HG02798 (cell line): ENCODE results near the gene MYH3.

Experiments
- ATAC-seq: cut with Tn5 transposase; IDR thresholded peaks from one replicate; pipeline ENCODE4 v1.9.1; 2021; ENCODE audit warnings: mild to moderate bottlenecking; ENCODE audit not compliant: unreplicated experiment, poor library complexity

Gene MYH3

DNA sequence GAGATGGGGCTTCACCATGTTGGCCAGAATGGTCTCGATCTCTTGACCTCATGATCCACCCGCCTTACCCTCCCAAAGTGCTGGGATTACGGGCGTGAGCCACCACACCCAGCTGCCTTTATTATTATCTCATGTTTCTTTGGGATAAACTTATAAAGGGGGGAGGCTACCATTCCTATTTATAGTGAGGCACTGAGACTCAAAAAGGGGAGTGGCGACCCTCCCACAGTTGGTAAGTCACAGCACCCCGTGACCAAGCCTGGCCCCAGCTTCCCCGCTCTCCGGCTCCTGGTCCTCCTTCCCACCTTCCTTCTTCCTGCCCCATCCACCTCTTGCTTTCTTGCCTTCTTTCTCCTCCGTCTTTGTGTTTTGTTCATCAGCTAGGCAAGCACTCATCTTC, 5.2 kb downstream of the MYH3 start:
- no peak for ATAC-seq

DNA sequence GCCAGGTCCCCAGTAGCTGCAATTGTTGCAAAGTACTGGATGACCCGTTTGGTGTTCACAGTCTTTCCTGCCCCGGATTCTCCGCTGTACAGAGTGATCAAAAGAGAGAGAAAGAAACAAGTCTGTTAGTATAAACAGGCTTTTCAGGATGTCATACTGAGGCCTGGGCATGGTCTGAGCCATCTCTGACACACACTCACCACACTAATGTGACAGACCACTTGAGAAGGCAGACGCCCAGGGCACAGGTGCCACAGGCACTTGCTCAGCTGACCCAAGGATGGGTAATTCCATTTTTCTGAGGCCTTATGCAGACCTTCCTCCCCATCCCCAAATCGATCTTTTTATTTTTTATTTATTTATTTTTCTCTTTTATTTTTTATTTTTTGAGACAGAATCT, 7.5 kb downstream of the MYH3 start:
- no peak for ATAC-seq

DNA sequence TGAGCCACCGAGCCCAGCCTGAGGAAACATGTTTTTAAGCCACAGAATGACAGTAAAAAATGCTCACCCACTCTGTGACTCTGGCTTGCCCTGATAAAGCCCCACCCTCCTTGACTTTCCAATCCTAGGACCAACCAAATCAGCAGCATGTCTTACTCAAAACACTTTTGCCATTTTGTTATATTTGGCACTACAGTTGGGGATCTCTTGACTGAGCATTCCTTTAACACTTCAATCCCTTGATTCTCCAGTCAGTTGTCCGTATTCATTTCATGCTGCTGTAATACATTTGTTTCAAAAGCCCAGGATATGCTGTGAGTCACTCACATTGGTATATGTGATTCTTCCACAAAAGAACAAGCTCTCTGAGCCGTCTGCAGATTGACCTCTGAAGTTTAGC, 8.2 kb downstream of the MYH3 start:
- no peak for ATAC-seq

DNA sequence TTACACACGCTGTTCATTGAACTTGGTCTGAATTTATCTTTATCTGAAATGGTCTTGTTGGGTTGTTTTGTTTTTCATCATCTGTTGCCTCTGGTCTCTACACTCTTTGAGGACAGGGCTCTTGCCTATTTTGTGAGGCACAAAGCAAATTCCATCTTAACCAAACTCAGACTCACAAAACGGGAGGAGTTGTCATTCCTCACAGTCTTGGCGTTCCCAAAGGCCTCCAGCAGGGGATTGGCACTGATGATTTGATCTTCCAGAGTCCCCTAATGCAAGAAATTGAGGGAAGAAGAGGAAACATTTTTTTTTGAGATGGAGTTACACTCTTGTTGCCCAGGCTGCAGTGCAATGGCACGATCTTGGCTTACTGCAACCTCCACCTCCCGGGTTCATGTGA, 8.7 kb downstream of the MYH3 start:
- no peak for ATAC-seq

DNA sequence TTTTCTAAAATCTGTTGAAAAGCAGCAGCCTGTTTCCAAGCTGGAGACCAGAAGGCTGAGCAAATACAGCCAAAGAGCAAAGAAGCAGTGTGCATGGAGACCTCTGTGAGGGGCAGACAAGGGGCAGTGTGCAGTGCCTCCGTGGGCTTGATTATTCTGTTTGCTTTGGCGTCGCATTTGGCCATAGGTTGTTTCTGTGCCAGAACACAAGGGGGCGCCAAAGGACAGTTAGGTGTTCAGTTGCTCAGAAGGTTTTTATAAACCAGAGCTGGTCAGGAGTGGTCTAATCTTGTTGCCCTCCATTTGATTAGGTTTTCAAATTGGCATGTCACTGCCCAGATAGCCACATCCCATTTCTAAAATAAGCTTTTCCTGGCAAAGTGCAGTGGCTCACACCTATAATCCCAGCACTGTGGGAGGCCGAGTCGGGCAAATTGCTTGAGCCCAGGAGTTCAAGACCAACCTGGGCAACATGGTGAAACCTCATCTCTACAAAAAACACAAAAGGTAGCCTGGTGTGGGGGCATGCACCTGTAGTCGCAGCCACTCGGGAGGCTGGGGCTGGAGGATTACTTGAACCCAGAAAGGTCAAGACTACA, 10.6 kb downstream of the MYH3 start:
- ATAC-seq = peak; percentile 62

DNA sequence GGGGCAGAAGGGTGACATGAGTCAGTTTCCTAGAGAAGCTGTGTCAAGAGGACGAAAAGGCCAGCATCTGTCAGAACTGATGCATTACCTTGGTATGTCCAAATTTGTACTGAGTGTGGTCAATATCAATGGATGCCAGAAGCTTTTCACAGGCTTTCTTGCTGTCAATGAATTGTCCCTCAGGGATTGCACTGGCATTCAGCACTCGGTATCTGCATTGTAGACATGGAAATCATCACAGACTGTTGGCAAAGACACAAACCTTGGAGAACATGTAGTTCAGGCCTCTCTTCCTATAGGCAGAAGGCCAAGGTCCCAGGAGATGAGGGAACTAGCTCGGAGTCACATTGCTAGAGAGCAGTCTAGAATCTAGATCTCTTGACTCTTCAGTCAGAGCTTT, 16.6 kb downstream of the MYH3 start:
- no peak for ATAC-seq

DNA sequence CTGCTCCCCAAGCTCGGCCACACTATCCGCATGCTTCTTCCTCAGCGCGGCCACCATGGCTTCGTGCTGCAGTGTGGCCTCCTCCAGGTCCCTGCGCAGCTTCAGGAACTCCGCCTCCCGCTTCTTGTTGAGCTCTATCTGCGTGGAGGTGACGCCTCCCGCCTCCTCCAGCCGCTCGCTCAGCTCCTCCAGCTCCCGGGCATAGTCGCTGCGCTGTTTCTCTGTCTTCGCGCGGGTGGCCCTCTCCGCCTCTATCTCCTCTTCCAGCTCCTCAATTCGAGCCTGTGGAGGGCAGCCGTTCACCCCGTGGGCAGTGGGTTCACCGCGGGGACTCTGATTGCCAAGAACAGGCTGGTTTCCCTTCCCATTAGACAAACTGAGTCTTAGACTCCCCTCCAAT, 19.0 kb downstream of the MYH3 start:
- ATAC-seq = no peak

DNA sequence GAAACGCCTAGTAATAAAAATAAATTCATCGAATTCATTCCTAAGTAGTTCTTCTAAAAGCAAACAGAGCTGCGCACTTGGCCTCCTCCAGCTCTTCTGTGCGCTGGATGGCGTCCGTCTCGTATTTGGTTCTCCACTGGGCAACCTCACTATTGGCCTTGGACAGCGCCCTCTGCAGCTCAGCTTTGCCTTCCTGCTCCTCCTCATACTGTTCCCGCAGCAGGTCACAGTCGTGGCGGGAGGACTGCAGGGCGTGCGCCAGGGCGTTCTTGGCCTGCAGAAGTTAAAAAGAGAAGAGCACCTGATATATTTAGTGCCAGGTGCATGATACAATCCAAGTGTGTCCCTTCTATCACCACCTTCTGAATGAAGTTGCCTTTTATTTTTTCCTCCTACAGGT, 21.8 kb downstream of the MYH3 start:
- ATAC-seq = no peak

DNA sequence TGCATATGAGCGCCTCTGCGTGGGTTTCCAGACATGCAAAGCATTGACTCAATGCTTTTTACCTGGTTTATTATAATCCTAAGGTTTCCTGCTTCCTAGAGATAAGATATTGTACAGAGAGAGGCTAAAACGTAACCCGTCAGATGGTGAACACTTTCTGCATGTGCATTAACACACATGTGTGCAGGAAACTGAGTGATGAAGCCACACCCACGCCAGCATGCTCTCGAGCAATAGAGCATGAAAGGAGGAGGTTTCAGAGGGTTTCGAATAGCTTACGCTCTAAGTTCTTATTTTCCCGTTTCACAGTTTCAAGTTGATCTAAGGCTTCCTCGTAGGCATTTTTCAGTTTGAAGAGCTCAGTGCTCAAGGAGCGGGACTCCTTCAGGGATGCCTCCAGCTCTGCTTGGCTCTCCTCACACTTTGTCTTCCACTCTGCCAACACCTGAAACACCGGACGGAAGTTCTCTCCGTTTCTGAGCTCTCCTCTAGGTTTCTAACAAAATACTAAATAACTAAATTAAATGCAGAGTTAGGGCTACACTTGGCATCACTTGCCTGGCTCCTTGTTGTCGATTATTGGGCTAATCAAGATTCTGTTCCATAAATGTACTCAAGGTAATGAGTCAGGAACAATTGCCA, 23.2 kb downstream of the MYH3 start:
- ATAC-seq = peak; percentile 98

DNA sequence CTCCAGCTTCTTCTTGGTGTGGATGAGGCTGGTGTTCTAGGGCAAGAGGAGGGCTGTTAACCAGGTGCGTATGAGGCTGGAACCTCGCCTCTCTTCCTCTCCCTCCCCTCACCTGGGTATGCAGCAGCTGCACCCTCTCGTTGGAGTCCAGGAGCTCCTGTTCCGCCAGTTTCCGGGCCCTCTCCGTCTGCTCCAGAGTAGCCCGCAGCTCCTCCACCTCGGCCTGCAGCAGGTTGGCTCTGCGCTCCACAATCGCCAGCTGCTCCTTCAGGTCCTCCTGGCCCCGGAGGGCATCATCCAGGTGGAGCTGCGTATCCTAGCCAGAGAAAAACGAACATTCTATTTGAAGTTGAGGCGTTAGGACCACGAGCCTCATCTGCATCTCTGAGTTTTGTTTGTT, 25.4 kb downstream of the MYH3 start:
- ATAC-seq = no peak

DNA sequence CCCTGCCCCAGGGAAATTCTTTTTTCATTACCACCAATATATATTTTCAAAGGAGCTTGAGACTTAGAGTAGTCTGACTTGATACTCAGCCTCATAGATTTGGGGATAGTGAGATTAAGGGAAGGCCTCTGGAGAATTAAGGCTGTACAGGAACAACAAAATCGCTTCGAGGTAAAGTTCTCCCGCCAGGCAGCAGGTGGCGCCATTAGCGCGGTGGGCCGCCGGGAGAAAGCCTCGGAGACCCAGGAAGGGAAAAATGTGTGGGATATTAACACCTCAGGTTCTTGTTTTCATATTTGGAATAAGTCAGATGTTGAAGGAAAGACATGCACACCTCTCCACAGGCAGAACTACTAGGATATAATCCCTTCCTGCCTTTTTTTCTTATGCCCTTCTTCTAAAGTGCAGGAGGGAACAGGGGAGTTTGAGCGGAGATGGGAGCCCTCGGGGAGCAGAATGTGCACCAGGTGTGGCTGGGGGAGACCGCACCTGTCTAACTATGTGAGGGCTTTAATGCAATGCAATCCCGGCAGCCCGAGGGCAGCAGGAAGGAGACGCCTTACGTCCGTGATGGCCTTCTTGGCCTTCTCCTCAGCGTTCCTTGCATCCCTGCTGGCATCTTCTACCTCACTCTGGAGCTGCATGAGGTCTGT, 25.9 kb downstream of the MYH3 start:
- no peak for ATAC-seq

DNA sequence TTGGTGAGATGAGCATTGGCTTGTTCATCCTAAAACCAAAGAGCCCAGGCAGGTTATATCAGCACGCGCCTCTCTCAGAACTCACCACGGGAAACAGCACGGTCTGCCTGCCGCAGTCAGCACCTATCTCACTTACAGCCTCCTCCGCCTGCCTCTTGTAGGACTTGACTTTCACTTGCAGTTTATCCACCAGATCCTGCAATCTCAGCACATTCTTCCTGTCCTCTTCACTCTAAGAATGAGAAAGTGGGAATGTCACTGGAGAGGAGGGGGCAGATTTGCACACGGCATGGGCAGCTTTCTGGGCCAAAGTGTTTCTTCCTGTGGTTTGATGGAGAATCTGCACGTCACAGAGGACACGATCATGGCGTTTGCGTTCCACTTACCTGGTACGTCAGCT, 27.4 kb downstream of the MYH3 start:
- no peak for ATAC-seq

DNA sequence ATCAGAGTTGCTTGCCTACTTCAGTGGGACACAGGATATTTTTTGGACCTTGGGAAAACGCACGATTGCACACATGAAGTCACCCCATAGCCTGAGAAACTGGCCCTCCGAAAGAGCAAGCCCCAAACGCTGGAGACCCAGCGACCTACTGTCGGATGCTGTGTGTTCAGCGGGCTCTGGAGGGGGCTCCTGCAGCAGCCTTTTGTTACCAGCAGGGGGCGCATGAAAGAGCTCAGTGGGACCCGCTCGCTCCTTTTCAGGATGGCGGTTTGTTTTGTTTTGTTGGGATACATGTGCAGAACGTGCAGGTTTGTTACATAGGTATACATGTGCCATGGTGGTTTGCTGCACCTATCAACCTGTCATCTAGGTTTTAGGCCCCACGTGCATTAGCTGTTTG, 28.4 kb downstream of the MYH3 start:
- ATAC-seq = no peak

DNA sequence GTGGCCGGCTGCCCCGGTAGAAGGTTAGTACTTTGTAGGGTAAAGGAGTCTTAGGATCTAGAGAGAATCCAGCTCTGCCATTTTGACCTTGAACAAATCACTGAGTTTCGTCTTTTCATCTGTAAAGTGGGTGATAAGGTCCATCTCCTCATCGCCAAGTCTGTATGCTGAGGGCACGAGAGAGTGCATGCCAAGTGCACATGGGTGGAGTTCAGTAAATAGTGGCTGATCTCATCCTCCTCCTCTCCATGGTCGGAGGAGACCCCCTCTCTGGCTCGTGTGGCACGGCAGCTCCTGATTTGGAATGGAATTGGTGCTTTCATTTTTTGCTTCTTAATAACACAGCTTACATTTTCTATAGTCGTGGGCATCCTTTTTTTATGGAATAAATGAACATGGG, 30.7 kb downstream of the MYH3 start:
- ATAC-seq = no peak

DNA sequence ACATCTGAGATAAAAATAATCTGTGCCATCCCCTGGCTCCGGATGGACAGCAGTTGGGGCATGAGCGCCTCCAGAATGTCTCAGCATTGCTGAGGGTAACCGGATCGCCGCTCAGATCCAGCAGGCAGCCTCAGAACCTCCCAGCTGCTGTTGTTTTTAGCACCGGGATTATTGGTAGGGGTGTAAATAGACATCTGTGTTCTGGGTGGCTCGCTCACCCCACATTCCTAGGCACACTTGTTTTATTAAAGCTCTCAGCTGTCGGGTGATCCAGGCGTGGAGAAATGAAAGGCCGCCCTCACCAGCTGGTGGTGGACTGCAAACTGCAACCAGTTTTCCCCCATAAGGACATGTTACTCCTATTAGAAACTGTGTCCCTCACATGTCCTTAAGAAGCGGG, 32.1 kb downstream of the MYH3 start:
- no peak for ATAC-seq

DNA sequence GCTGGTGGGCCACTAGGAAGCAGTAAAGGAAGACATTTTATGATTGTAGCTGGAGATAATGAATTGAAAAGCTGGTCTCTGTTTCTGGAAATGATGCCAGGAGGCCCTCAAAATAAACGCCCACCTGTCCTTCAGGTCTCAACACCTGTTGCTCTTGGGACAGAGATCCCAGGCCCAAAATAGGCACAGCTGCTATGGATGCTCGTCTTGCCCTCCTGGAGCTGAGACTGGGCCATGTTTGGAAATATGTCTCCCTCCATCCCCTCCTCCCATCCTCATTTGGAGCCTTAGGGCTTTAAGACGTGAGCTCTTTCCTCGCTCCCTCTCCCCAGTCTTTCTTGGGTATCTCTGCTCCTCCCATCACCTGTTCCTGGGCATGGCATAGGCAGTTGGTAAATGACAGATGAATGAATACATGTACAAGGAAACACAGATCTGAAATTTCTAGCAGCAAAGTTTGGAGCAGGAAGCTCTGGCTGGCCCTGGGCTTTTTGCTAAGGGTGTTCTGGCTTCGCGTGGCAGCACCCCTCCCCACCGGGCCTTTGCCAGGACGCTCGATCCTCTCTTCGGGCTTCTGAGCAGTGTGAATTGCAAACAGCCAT, 33.3 kb downstream of the MYH3 start:
- ATAC-seq = no peak

DNA sequence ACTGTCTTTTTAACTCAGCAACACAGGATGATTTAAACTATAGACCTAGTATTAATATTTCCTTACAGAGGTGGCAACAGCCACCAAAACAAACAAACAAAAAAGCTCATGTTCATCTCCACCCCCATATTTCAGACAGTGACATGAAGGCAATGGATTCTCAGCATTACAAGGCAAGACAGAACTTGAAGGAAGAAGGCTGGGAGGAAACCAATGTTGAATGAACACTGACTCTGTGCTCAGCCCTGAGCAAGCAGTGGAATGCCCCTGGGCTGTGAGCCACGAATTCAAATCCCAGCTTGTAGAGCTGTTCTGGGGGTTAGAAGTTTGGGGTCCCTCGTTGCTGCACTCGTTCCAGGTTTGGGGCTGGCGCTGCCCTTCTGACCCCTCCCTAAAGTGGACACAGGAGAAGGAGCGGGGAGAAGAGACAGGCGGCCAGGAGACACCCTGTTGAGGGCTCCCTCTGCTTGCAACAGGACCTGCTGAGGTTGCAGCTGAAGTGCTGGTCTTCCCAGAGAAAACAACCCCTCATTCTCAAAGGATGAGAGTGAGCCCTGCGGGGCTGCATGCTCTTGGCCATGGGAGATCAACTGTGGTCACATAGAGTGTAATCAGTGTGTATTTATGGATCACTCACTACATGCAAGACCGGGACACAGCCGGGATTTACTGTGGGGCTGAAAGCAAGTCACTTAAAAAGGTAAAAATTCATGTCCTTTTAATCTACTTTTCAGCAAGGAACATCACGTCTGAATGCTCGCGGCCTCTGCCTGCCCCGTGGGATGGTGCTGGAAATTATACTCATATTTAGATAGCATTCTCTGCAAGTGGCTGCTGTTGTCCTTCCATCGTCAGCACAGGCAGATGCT, 34.3 kb downstream of the MYH3 start:
- no peak for ATAC-seq

DNA sequence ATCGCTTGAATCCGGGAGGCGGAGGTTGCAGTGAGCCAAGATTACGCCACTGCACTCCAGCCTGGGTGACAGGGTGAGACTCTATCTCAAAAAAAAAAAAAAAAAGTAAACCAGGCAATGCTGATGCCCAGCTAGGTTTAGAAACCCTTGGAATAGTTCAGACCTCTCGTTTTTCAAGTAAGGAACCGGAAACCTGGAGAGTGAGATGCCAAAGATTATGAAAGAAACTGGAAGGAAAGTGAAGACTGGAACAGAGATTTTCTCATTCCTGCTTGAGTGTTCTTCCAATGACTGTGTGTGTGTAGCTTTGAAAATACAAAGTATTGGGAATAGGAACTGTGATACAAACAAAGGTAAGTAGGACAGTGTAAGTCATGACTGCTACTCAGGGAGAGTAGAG, 35.7 kb downstream of the MYH3 start:
- no peak for ATAC-seq

DNA sequence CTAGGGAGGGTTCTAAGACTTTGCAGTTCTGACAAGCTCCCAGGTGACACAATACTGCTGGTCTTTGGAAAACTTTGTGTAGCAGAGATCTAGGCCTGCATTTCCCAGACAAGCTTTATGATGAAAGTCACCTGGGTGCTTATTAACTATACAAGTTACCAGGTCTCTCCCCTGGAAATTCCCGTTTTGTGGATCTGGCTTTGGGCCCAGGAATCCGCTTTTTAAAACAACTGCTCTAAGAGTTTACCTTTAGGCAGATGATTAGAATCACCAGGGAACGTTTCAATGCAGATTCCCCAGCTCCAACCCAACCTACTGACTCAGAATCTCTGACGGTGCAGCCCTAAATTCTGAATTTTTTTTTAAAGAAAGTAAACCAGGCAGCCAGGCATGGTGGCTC, 36.3 kb downstream of the MYH3 start:
- no peak for ATAC-seq

DNA sequence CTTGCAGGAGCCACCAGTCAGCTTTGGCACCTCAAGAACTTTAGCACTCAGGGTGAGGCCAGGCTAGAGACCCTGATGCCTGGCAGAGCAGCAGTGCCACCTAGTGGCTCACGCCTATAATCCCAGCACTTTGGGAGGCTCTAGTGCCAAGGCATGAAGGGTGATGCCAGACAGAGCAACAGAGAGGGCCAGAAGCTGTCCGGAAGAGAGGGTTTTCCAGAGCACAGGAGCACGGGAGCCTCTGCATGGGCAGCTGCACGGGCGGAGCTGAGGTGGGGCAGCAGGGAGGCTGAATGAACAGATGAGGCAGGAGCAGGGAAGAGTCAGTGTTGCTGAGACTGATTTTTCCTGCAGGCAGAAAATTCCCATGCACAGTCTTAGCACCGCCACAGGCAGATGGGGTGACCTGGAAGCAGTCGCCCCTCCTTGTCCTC, 38.9 kb downstream of the MYH3 start:
- ATAC-seq = peak; percentile 81

DNA sequence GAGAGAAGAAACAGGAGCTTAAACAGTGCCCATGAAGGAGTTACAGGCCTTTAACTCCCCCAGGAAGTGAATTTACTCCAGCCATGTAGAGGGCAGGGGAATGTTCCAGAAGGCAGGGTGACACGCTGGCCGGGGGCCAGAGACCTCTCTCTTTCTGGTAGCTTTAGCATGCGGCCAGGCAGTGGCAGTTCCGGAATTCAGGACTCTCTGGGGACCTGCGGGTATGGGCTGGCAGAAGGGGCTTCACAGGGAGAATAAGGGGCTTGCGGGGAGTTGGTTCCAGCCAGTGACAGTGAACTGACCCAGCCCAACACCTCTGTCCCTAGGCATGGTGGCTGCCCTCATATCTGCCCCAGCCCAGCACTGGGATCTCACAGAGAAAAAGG, 40.0 kb downstream of the MYH3 start:
- ATAC-seq = no peak
